NCI-H2107 treated with DMSO at 0.1 percent for 48 hours (cell line): ENCODE measurements around the gene MXD4.
A peak's percentile ranks its signal among the peaks of the same experiment; 100 is the strongest.

Source experiments
- DNase-seq: peaks from one replicate; lab custom pipeline; 2025; ENCODE audit not compliant: unreplicated experiment; lab: John Stamatoyannopoulos, UW

The MXD4 gene

GRCh38 chr4:2263926-2264321 is 2.0 kb upstream of the MXD4 start:
- no peak for DNase-seq

GRCh38 chr4:2262944-2263250 is 988 bp upstream of the MXD4 start:
- DNase-seq, result no peak

GRCh38 chr4:2262145-2262943 is 435 bp upstream of the MXD4 start:
- peak; percentile 79 for DNase-seq

GRCh38 chr4:2261110-2261852 is 628 bp downstream of the MXD4 start:
- DNase-seq, result no peak

- no peak for DNase-seq
These were observed 1.4 kb downstream of the MXD4 start for GRCh38 chr4:2260344-2261109.

- DNase-seq, result no peak
These were observed 2.2 kb downstream of the MXD4 start for GRCh38 chr4:2259541-2260343.

- no peak for DNase-seq
These were observed 2.8 kb downstream of the MXD4 start for GRCh38 chr4:2259036-2259540.

- DNase-seq, result no peak
These were observed 3.5 kb downstream of the MXD4 start for GRCh38 chr4:2258091-2259035.

GRCh38 chr4:2257361-2258081 is 4.4 kb downstream of the MXD4 start:
- DNase-seq, result no peak

GRCh38 chr4:2256781-2257191 is 5.1 kb downstream of the MXD4 start:
- no peak for DNase-seq

- DNase-seq, result no peak
These were observed 5.7 kb downstream of the MXD4 start for GRCh38 chr4:2256156-2256731.

- no peak for DNase-seq
These were observed 6.3 kb downstream of the MXD4 start for GRCh38 chr4:2255501-2256155.

- no peak for DNase-seq
These were observed 7.0 kb downstream of the MXD4 start for GRCh38 chr4:2254665-2255500.

GRCh38 chr4:2253160-2254084 is 8.5 kb downstream of the MXD4 start:
- DNase-seq, result no peak

- DNase-seq, result no peak
These were observed 9.3 kb downstream of the MXD4 start for GRCh38 chr4:2252530-2253091.
